GM12878 (cell line): ENCODE measurements around the gene CFAP410. TPM values are rescaled to one million over a fixed set of nuclear protein-coding genes. Genes with fewer than 3 reads are reported as not detected.

Experiments
- ATF2 ChIP-seq: IDR thresholded peaks from 2 replicates; pipeline ENCODE4 v1.6.1; 2012; ENCODE audit warnings: low read length, inconsistent platforms
- BCL3 ChIP-seq: IDR thresholded peaks from 2 replicates; pipeline ENCODE4 v1.6.1; 2011; ENCODE audit warnings: borderline replicate concordance, low read depth, mild to moderate bottlenecking, moderate library complexity, low read length; ENCODE audit not compliant: insufficient read depth, poor library complexity, severe bottlenecking
- CBFB ChIP-seq: IDR thresholded peaks from 2 replicates; pipeline ENCODE4 v1.6.1; 2016; ENCODE audit warnings: antibody characterized with exemption, low read depth
- CREB1 ChIP-seq: IDR thresholded peaks from 2 replicates; pipeline ENCODE4 v1.6.1; 2012; ENCODE audit warnings: low read depth, mild to moderate bottlenecking, inconsistent platforms
- E2F8 ChIP-seq: fragments of 450-650 bp; IDR thresholded peaks from 2 replicates; pipeline ENCODE4 v1.6.1; 2018; ENCODE audit warnings: mild to moderate bottlenecking, low read depth, moderate library complexity; ENCODE audit not compliant: partially characterized antibody
- EGR1 ChIP-seq, 2 experiments: IDR thresholded peaks; 1 replicate in 1 of 2; 2 replicates in 1 of 2; pipeline ENCODE4 v1.6.1; 2011 to 2012; ENCODE audit warnings: low read depth in 2 of 2, low read length in 2 of 2, borderline replicate concordance in 1 of 2, mild to moderate bottlenecking in 1 of 2, moderate library complexity in 1 of 2
- JUND ChIP-seq: IDR thresholded peaks from 2 replicates; pipeline ENCODE4 v1.6.1; 2012; ENCODE audit warnings: low read depth, mild to moderate bottlenecking, low read length, improper control_type of control experiment, moderate library complexity
- MXI1 ChIP-seq: fragments of 150-350 bp; IDR thresholded peaks from 2 replicates; pipeline ENCODE4 v1.6.1; 2011; ENCODE audit warnings: low read depth, mild to moderate bottlenecking, inconsistent platforms, low read length, improper control_type of control experiment
- MYC ChIP-seq: IDR thresholded peaks from 2 replicates; pipeline ENCODE4 v1.6.1; 2011; ENCODE audit warnings: mild to moderate bottlenecking, low read length, moderate library complexity, inconsistent platforms; ENCODE audit not compliant: insufficient read depth, insufficient replicate concordance, insufficient read length, severe bottlenecking
- NKRF ChIP-seq: fragments of 450-650 bp; conservative IDR thresholded peaks from 2 replicates; pipeline ENCODE4 v1.6.1; 2017; ENCODE audit warnings: mild to moderate bottlenecking, moderate library complexity
- RAD51 ChIP-seq: fragments of 450-650 bp; IDR thresholded peaks from 2 replicates; pipeline ENCODE4 v1.6.1; 2016; ENCODE audit warnings: moderate library complexity, mild to moderate bottlenecking, inconsistent platforms
- polyA plus RNA-seq, 11 experiments: library from polyadenylated mRNA; depleted of rRNA in 4 of 11; unstranded in 6 of 11; stranded (reverse) in 5 of 11; fragments of >200 nt; fragmentation: Nextera tagmentation in 4 of 11; fragmentation: Illumina TruSeq in 1 of 11; extraction: Ambion mirVana in 4 of 11; extraction: Trizol in 1 of 11; gene quantifications; 1 replicate in 1 of 11; 2 replicates in 10 of 11; pipeline versions ENCODE4 v1.2.1 to v1.2.3, GENCODE V29; 2011 to 2016; ENCODE audit warnings: inconsistent platforms in 2 of 11, missing spikeins in 2 of 11, low read depth in 1 of 11
- total RNA-seq, 4 experiments: library from RNA; depleted of rRNA in 3 of 4; stranded (reverse); fragments of >200 nt in 3 of 4; fragmentation: Illumina TruSeq in 1 of 4; extraction: Trizol in 1 of 4; gene quantifications; 2 replicates each; pipeline versions ENCODE4 v1.2.1 to v1.2.3, GENCODE V29; 2013 to 2021

The CFAP410 gene
- total and polyA plus RNA-seq, 10 of the 15 experiments (the other 5 are each of a cell fraction or from before 2014, with no cell fraction given): 0.14 to 24.8 (median 11.3) TPM

- no peak for TF ChIP-seq NKRF
- no peak for TF ChIP-seq BCL3
- TF ChIP-seq JUND: no peak
- TF ChIP-seq CBFB: no peak
- TF ChIP-seq MXI1: no peak
- no peak for TF ChIP-seq EGR1 (IDR thresholded peaks at IDR 0.05; ENCODE audit: borderline replicate concordance in 1 of 2, low read depth in 2 of 2, low read length in 2 of 2)
- no peak for TF ChIP-seq MYC
- TF ChIP-seq RAD51: peak; percentile 66
- TF ChIP-seq ATF2: no peak
- no peak for TF ChIP-seq E2F8
- no peak for TF ChIP-seq CREB1
Observed at GRCh38 chr21:44299085-44299457, 40.1 kb downstream of the CFAP410 start (continued).
